Fibroblast of upper back skin (primary cell): ENCODE results near the gene CIZ1.
"Not testable (repeated sequence)": the region's sequence is repeated elsewhere in the genome, so short reads cannot be mapped to it uniquely, and the experiment has no call there.

ENCODE experiments used
- DNase-seq: peaks from one replicate; pipeline ENCODE4 v3.0.0-alpha.2; 2013

CIZ1 gene

GRCh38 chr9:128185979-128186965, 5.1 kb downstream of the CIZ1 start:
- DNase-seq: no peak

GRCh38 chr9:128182893-128183588, 8.3 kb downstream of the CIZ1 start:
- no peak for DNase-seq

DNA sequence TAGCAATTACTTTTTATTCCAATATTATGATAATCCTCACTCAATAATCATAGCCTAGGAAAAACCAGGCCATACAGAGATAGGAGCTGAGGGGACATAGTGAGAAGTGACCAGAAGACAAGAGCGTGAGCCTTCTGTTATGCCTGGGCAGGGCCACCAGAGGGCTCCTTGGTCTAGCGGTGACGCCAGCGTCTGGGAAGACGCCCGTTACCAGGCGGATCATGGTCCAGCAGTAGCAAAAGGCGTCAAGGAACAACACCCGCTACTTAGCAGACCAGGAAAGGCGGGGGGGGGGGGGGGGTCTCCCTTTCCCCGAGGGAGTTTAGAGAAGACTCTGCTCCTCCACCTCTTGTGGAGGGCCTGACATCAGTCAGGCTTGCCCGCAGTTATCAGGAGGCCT, 9.9 kb downstream of the CIZ1 start:
- not testable (repeated sequence) for DNase-seq

DNA sequence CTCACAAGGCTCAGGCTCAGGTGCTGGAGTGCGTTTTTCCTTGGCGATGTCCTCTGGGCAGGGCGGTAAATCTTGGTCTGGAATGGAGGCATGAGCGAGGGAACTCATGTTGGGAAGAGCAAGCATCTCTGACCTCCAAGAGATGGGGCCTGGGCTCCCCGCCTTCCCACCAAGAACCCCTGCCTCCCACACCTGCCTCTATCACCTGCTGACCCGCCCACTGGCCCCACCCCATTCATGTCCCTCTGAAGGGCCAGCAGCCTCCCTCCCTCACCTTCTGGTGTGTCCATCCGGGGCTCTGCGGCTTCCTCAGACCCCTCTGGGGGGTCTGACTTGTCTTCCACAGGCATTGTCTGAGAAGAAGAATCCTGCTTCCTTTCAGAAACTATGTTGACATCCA, 10.9 kb downstream of the CIZ1 start:
- DNase-seq: no peak

DNA sequence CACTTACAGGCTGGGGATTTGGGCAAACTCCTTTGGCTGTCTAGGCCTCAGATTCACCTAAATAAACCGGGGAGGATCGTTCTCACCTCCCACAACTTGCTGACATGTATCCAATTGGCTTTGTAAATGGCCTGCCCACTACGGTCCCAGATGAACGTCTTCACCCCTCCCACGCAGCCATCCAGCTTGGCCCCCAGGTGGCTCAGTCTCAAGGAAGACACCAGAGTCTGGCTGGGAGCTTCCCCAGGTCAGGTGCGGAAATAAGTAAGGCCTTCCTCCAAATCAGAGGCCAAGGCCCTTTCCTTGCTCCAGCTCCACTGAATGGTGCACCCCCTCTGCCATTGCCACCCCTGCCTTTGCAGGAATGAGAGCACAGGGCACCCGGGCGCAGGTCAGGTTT, 11.4 kb downstream of the CIZ1 start:
- no peak for DNase-seq

DNA sequence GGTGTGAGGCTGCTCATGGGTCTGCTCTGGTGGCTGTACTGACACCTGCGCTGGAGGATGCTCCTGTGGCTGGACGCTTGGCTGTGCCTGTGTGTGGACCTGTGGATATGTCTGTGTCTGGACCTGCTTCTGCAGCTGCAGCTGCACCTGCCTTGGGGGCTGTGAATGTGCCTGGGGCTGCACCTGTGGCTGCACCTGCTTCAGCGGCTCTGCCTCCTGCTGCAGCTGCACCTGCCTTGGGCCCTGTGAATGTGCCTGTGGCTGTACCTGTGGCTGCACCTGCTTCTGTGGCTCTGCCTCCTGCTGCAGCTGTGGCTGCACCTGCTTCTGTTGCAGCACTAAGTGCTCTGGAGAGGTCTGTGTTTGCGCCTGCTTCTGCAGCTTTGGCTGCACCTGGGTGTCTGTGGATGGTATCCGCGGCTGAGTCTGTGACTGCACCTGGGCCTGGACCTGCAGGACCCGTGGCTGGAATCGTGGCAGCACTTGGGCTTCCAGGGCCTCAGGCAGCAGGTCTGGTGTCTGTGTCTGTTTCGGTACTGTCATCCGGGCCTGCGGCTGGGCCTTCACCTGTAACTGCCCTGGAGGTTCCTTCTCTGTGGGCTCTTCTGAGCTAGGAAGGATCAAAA, 12.5 kb downstream of the CIZ1 start:
- DNase-seq: no peak

- no peak for DNase-seq
These were observed 15.6 kb downstream of the CIZ1 start for GRCh38 chr9:128175726-128176125.

DNA sequence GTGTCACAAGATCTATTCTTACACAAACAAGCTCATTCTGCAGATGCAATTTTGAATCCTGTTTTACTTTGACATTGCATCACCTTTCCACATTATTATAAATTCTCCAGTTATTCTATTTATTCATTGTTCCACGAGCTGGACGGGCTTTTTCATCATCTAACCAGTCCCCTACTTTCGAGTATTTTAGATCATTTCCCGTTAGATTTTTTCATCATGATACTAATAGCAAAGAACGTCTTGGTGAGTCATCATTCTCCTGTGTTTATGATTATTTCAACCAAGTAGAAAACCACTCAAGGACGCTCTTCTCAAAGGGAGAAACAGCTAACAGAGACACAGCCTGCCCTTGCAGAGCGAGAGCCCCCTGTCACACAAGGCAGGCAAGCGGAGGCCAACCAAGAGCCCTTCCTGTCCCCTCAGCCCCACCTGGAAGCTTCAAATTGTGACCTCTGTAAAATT, 16.2 kb downstream of the CIZ1 start:
- DNase-seq: no peak

- no peak for DNase-seq
These were observed 17.3 kb downstream of the CIZ1 start for GRCh38 chr9:128174062-128174461.

DNA sequence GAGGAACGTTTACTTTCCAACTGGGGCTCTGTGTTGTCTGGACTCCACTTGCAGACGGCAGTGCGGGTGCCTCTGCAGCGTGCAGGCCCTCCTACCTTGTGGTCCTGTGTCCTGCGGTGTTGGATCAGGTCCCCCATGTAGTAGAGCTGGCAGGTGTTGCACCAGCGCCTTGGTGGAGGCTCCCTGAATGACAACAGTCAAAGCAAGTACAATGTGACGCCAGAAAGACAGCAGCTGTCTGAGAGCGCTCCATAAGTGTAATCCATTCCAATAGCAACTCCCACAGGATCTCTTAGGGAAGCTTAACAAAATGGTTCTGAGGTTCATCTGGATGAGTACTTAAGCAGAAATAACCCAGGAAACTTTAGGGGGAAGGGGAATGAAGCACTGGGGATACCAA, 21.4 kb downstream of the CIZ1 start:
- no peak for DNase-seq

DNA sequence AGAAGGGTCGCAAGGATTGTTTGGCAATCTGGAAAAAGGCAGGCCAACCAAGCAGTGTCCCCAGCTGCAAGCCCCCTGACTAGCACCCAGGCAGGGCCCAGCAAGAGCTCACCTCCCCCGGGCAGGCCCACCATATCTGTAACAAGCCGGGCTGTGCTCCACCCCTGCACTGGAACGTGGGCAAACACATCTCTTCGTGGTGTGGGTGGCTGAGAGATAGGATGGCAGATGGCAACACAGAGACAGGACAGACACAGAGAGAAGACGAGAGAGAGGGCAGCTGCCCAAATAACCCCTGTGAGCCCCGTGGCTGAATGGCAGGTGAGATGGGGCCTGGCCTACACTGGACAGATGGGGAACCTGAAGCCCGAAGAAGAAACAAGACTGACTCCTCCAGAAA, 21.9 kb downstream of the CIZ1 start:
- DNase-seq: no peak

GRCh38 chr9:128168731-128169308, 22.6 kb downstream of the CIZ1 start:
- DNase-seq: no peak

DNA sequence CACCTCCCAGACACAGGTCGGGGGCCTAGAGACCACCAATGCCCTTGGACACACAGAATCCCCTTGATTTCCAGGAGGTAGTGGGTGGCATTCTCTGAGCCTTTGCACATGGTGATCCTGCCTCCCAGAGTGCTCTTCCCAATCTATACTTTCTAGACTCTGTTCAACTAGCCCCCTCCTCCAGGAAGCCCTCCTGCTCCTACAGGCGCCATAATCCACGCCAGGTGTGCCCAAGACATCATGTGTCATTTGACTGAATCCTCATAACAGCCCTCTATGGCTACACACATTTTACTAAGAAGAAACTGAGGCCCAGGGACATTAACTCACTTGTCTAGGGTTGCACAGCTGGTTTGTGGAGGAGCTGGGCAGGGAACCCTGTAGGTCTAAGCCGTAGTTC, 24.2 kb downstream of the CIZ1 start:
- no peak for DNase-seq

DNA sequence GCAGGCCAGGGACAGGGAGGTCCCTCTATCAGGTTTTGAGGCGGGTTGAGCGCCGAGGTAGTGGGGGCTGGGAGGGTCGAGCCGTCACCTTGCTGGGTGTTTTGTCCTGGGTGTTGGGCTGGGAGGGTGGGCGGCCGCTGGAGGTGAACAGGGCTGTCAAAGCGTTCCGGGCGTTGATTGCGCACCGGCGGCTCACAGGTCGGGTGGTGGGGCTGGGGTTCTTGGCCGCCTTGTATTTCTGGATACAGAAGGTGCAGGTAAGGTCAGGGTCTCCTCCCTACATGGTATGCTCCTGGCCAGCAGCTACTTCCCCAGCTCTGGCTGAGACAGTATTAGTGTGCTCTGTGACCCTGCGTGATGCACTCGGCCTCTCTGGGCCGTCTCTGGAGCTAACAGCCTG, 25.2 kb downstream of the CIZ1 start:
- no peak for DNase-seq

DNA sequence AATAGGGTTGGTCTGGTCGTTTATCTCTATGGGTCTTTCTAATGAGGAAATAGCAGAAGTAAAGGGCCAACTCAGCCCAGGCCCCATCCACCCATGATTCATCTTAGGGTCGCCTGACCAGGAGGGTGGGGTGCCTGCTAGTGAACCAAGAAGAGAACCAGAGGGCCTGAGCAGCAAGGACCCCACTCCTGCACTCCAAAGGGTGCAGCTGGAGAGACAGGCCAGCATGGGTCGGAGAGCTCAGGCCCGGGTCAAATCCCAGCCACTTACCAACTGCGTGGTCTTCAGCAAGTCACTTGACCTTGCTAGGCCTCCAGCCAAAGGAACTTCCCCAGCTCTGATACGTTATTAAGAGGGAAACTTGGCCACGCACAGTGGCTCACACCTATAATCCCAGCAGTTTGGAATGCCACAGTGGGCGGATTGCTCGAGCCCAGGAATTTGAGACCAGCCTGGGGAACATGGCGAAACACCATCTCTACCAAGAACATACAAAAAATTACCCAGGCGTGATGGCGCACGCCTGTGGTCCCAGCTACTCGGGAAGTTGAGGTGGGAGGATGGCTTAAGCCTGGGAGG, 27.0 kb downstream of the CIZ1 start:
- no peak for DNase-seq

- no peak for DNase-seq
These were observed 27.7 kb downstream of the CIZ1 start for GRCh38 chr9:128163523-128164306.

DNA sequence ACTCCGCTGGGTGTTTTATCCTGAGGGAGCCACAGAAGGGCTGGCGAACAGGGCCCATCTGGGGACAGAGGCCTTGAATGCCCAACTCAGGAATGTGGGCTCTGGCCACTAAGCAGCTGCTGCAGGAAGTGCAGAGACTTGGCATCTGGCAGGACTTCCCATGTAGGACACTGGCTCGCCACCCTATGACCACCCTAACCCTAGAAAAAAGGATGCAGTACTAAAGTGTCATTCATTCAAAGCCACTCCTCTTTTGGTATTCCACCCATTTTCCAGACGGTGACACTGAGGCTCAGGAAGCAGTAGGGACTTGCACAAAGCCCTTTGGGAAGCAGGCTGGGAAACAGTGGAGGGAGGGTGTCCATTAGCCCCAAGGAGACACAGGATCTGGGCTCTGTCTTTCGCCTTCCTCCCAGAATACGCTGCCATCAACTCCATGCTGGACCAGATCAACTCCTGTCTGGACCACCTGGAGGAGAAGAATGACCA, 28.3 kb downstream of the CIZ1 start:
- no peak for DNase-seq

GRCh38 chr9:128162215-128163026, 29.0 kb downstream of the CIZ1 start:
- no peak for DNase-seq

DNA sequence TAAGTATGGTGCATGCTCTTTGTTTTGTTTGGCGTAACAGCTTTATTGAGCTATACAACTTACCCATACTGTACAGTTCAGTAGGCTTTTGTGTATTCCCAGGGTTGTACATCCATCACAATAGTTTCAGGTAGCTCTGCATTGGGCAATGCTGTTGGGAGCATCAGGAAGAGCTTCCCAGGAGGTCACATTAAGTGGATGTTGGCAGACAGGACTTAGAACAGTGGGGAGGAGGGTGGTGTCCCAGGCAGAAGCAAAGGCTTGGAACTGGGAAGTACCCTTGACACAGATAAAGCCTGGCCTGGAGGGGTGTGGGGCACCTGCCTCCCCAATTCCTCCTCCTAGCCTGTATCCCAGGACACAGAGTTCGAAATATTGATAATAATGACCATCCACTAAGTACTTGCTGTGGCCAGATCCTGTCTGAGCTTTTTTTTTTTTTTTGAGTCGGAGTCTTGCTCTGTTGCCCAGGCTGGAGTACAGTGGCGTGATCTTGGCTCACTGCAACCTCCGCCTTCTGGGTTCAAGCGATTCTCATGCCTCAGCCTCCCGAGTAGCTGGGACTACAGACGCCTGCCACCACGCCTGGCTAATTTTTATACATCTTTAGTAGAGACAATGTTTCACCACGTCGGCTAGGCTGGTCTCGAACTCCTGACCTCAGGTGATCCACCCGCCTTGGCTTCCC, 30.0 kb downstream of the CIZ1 start:
- DNase-seq: no peak

DNA sequence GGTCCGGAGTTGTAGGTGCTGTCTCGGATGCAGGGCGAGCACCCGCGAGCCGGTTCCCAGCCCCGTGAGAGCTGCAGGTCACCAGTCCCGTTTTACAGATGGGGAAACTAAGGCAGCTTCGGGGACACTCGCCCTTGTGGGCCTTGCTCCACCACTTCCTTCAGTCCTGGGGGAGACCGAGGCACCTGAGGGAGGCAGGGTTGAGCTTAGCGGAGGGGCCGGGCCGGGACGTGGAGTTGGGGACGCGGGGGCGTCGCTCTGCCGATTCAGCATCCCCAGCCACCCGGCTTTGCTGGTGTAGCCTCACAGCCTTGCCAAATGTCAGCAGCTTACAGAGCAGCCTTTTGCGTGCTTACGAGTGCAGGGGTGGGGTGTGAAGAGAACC, 30.8 kb downstream of the CIZ1 start:
- DNase-seq: no peak
